ENCODE results near the gene WASL. TPM values are rescaled to one million over a fixed set of nuclear protein-coding genes. Genes with fewer than 3 reads are reported as not detected.

The WASL gene
- total and polyA plus RNA-seq, 10 of the 15 experiments (the other 5 are each of a cell fraction or from before 2014, with no cell fraction given) = 2.0 to 6.4 (median 3.5) TPM

GRCh38 chr7:123727071-123727837 lies 21.5 kb downstream of the WASL start:
- ChIA-PET POLR2A (interaction anchor here (1.3 to 2.4 kb wide), 2 partner anchors 10 to 16 kb away, joined by 3 to 5 read pairs; no protein-coding TSS in a partner anchor), RAD21 (ENCODE audit: unreplicated experiment) (interaction anchor here (1.1 to 1.8 kb wide), 2 partner anchors 22 to 27 kb away, joined by 3 to 5 read pairs; partner anchors contain the start of gene WASL), SMC1A (ENCODE audit: uncharacterized antibody, unreplicated experiment) (interaction anchor here (0.6 to 4.0 kb wide), 7 partner anchors 10 to 1105 kb away, joined by 3 to 19 read pairs (median 4); partner anchors contain the start of gene WASL), CTCF (interaction anchor here (1.0 to 1.8 kb wide), 3 partner anchors 10 to 19 kb away, joined by 3 to 6 read pairs (median 4); no protein-coding TSS in a partner anchor)
- peak; percentile 14; the same call in 2 of the 3 replicates for ATAC-seq
- intact Hi-C loops (cut with micrococcal nuclease; ENCODE audit: unreplicated experiment) = no loop called here
- Histone ChIP-seq H3K27me3 (replicated peaks in 1 of 2; ENCODE audit: control insufficient read depth in 2 of 2, insufficient read depth in 2 of 2, low read length in 1 of 2) (no peaks in the 10 kb centered on the region), H3K9ac (ENCODE audit: control insufficient read depth, insufficient read depth, low read length) (no peak overlapping the region), H2AFZ (ENCODE audit: control insufficient read depth, low read depth, low read length) (no peak overlapping the region), H3K79me2 (ENCODE audit: control insufficient read depth, insufficient read depth, low read length) (peaks cover 82% of the 10 kb centered on the region), H3K9me3 (replicated peaks; ENCODE audit: control insufficient read depth, insufficient read depth, low read length) (peaks cover 2% of the 10 kb centered on the region; the same call in 2 of the 3 replicates), H3K27ac (ENCODE audit: control insufficient read depth, insufficient read depth) (no peak overlapping the region), H3K36me3 (ENCODE audit: control insufficient read depth in 2 of 2, insufficient read depth in 2 of 2, low read length in 1 of 2) (peaks cover 0 to 5% of the 10 kb centered on the region in 2 experiments; a peak in 1 of 4 replicates), H3K4me1 (ENCODE audit: control insufficient read depth, insufficient read depth, low read length) (peaks cover 12% of the 10 kb centered on the region; the same call in 1 of the 2 replicates), H3K4me2 (ENCODE audit: control insufficient read depth, insufficient read depth) (no peak overlapping the region), H4K20me1 (ENCODE audit: control insufficient read depth, insufficient read depth) (no peaks in the 10 kb centered on the region), H3K4me3 (no peak overlapping the region)
- 87% methylated on average over 4 of the region's 4 CpGs for WGBS (ENCODE audit: insufficient coverage, insufficient replicate concordance, low lambda C conversion rate, missing lambda C conversion rate)
- no peak for DNase-seq (ENCODE audit: low read depth, low spot score)
- in situ Hi-C loops (cut with MboI) = no loop called here
- FAIRE-seq = peak; percentile 23
- BruUV-seq (replicated peaks) = no TSS peak
- TF ChIP-seq SIX5 (IDR thresholded peaks at IDR 0.05; ENCODE audit: low read depth, low read length, severe bottlenecking) (no peak), KDM1A (IDR thresholded peaks at IDR 0.05; ENCODE audit: borderline replicate concordance) (no peak), CUX1 (IDR thresholded peaks at IDR 0.05; ENCODE audit: insufficient replicate concordance, low read depth, low read length) (no peak), HDAC2 (IDR thresholded peaks at IDR 0.05) (no peak), KLF5 (IDR thresholded peaks at IDR 0.05; ENCODE audit: partially characterized antibody) (no peak), NFXL1 (IDR thresholded peaks at IDR 0.05; ENCODE audit: borderline replicate concordance) (no peak)
